Activated CD8-positive, alpha-beta T cell treated with anti-CD3 and anti-CD28 coated beads for 36 hours (primary cell): ENCODE results near the gene LIPE. TPM values are rescaled to one million over a fixed set of nuclear protein-coding genes. Genes with fewer than 3 reads are reported as not detected.

Experiments
- ATAC-seq: fragments of 200-7000 bp; cut with Tn5 transposase; one replicate; pipeline ENCODE4 v1.10.0; 2021; ENCODE audit warnings: mild to moderate bottlenecking, moderate library complexity
- CTCF ChIA-PET: fragments of 350-600 bp; sonication (Branson Sonifier 250); formaldehyde crosslinking; loops from one replicate; lab custom pipeline; 2021; ENCODE audit warnings: antibody characterized with exemption; lab: Charles Lee
- POLR2A ChIA-PET: fragments of 350-600 bp; sonication (Branson Sonifier 250); formaldehyde crosslinking; loops from one replicate; lab custom pipeline; 2021; ENCODE audit warnings: antibody characterized with exemption; lab: Charles Lee
- DNase-seq: peaks from one replicate; pipeline ENCODE4 v3.0.0-alpha.2; 2020
- H3K27ac Mint-ChIP-seq: one replicate; pipeline ENCODE4 v1.8.0; 2021; ENCODE audit warnings: mild to moderate bottlenecking, mixed read lengths
- H3K27me3 Mint-ChIP-seq: one replicate; pipeline ENCODE4 v1.8.0; 2021; ENCODE audit warnings: mixed read lengths
- H3K36me3 Mint-ChIP-seq: one replicate; pipeline ENCODE4 v1.8.0; 2021; ENCODE audit warnings: low read depth, mixed read lengths
- H3K4me1 Mint-ChIP-seq: one replicate; pipeline ENCODE4 v1.8.0; 2021; ENCODE audit warnings: low read depth, mixed read lengths
- H3K4me3 Mint-ChIP-seq: one replicate; pipeline ENCODE4 v1.8.0; 2021; ENCODE audit warnings: mild to moderate bottlenecking, moderate library complexity, mixed read lengths
- H3K9me3 Mint-ChIP-seq: one replicate; pipeline ENCODE4 v1.8.0; 2021; ENCODE audit warnings: mixed read lengths
- intact Hi-C: fragments of 100-400 bp; cut with micrococcal nuclease; formaldehyde crosslinking; loops from one replicate; pipeline ENCODE4 v1.10.0; 2022
- total RNA-seq, 2 experiments: library from RNA; stranded (reverse); gene quantifications; one replicate each; pipeline ENCODE4 v1.2.3, GENCODE V29; 2021
- TF ChIP-seq, protein P1 (sequence below): fragments of 200-600 bp; IDR thresholded peaks from one replicate; pipeline ENCODE4 v1.8.0; 2022; ENCODE audit warnings: antibody characterized with exemption, mild to moderate bottlenecking

The LIPE gene
- total RNA-seq, 2 experiments from 2014 or later, result 28.4 to 34.3 TPM

DNA sequence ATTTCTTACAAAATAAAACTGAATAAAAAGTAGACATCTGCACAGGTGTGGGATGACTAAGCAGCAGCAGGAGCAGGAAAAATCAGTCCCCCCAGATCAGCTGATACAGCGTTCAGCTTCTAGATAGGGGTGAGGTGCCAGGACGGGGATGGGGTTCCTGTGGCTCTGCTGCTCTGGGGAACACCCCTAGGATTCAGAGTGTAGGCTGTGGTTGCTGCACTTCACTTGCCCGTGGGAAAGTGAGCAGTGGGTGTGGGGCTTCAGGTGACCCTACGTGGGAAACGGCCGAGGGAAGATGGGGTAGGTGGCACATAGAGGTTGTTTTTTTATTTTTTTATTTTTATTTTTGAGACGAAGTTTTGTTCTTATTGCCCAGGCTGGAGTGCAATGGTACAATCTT is 18.8 kb upstream of the LIPE start:
- Mint-ChIP-seq H3K4me1 (peaks cover 6% of the 10 kb centered on the region), H3K27ac (no peak overlapping the region), H3K27me3 (no peaks in the 10 kb centered on the region), H3K4me3 (no peak overlapping the region), H3K9me3 (no peaks in the 10 kb centered on the region), H3K36me3 (no peaks in the 10 kb centered on the region)
- no peak for DNase-seq
- TF ChIP-seq, protein P1, sequence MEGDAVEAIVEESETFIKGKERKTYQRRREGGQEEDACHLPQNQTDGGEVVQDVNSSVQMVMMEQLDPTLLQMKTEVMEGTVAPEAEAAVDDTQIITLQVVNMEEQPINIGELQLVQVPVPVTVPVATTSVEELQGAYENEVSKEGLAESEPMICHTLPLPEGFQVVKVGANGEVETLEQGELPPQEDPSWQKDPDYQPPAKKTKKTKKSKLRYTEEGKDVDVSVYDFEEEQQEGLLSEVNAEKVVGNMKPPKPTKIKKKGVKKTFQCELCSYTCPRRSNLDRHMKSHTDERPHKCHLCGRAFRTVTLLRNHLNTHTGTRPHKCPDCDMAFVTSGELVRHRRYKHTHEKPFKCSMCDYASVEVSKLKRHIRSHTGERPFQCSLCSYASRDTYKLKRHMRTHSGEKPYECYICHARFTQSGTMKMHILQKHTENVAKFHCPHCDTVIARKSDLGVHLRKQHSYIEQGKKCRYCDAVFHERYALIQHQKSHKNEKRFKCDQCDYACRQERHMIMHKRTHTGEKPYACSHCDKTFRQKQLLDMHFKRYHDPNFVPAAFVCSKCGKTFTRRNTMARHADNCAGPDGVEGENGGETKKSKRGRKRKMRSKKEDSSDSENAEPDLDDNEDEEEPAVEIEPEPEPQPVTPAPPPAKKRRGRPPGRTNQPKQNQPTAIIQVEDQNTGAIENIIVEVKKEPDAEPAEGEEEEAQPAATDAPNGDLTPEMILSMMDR, result no peak
- intact Hi-C loops, result no loop called here
- ChIA-PET CTCF (interaction anchor here (0.9 to 2.0 kb wide), 4 partner anchors 9 to 83 kb away, joined by 3 to 12 read pairs (median 4); partner anchors contain the start of gene CEACAM1), POLR2A (interaction anchor here (0.6 to 0.9 kb wide), 2 partner anchors 71 to 84 kb away, joined by 3 read pairs; no protein-coding TSS in a partner anchor)
- ATAC-seq, result no peak

DNA sequence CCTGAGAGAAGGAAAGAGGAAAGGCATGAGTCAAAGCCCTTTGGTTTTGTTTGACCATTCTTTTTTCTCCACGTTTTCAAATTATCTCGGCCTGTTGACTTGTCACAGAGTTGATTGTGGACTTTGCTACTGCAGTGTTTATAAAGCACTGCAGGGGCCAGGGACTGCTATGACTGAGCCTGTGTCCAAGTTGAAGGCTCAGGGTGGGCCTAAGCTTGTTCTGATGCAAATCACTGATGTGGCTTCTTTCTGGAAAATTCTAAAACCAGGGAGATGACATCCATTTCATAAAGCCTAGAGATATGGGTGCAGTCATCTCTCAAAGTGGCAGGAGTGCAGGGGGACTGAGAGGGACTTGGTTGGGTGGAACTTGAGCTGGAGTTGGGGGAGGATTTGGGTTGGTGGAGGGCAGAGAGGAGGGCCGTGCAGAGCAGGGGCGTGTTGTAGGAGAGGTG is 16.8 kb upstream of the LIPE start:
- TF ChIP-seq, protein P1, result no peak
- ChIA-PET CTCF (interaction anchor here (1.7 kb wide), 1 partner anchor 10 kb away, joined by 6 read pairs; no protein-coding TSS in a partner anchor), POLR2A (no interaction called here)
- H3K4me3 Mint-ChIP-seq, result no peak overlapping the region
- peaks cover 14% of the 10 kb centered on the region for H3K4me1 Mint-ChIP-seq
- intact Hi-C loops, result no loop called here
- ATAC-seq (no peak), DNase-seq (no peak)
- H3K27me3 Mint-ChIP-seq, result no peaks in the 10 kb centered on the region
- H3K9me3 Mint-ChIP-seq, result no peaks in the 10 kb centered on the region
- no peak overlapping the region for H3K27ac Mint-ChIP-seq
- no peaks in the 10 kb centered on the region for H3K36me3 Mint-ChIP-seq

DNA sequence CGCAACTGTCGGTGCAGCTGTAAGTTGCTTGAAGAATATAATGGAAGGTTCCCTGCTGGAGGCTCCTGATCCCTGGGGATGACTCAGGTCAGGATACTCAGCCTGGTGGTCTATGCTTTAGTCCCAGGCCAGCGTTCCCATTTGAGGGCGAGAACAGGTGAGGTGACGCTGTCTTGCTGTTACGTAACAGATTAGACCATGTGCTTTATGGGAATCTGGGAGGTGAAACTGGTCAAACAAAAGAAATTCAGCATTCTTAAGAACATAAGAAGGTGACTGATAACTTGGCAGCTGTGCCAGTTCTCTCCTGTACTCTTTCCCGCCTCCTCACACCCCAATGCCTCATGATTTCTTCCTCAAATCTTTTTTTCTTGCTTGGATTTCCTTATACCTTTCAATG is 15.6 kb upstream of the LIPE start, which contains the start of gene CXCL17:
Gene CXCL17, minus strand, starts transcription at position 114 of the 400 bp plus-strand sequence. CDS start 114 bp downstream, outside the sequence.
- TF ChIP-seq, protein P1, result no peak
- POLR2A ChIA-PET, result interaction anchor here (1.0 kb wide), 1 partner anchor 19 kb away, joined by 3 read pairs; no protein-coding TSS in a partner anchor
- no peaks in the 10 kb centered on the region for H3K27me3 Mint-ChIP-seq
- ATAC-seq (no peak), DNase-seq (no peak)
- H3K4me3 Mint-ChIP-seq, result no peak within 1 kb of the TSS
- intact Hi-C loops, result no loop called here
- no peaks in the 10 kb centered on the region for H3K36me3 Mint-ChIP-seq
- no peak within 1 kb of the TSS for H3K27ac Mint-ChIP-seq
- CTCF ChIA-PET, result interaction anchor here (1.9 to 3.5 kb wide), 2 partner anchors 22 to 87 kb away, joined by 9 to 44 read pairs; partner anchors contain the start of gene CEACAM1
- H3K4me1 Mint-ChIP-seq, result peaks cover 18% of the 10 kb centered on the region
- no peaks in the 10 kb centered on the region for H3K9me3 Mint-ChIP-seq

DNA sequence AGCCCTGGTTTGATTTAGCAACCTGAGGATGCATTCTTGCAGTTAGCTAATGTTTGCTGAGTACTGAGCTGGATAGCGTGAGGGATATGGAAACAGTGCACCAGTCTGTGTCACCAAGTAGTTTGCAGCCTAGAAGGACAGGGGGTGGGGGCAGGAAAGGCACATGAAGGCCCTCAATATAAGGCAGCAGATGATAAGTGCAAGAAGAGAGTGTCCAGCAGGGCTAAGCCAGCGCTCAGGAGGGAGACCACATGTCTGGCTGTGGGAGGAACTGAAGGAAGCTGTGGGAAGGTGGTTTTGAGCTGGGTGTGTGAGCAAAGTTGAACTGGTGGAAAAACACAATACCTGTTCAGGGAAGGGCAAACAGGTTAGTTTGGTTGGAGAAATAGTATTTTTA is 13.9 kb upstream of the LIPE start:
- no peaks in the 10 kb centered on the region for H3K9me3 Mint-ChIP-seq
- ATAC-seq (peak; percentile 27), DNase-seq (peak; percentile 30)
- intact Hi-C loops, result no loop called here
- TF ChIP-seq, protein P1, result no peak
- no peaks in the 10 kb centered on the region for H3K27me3 Mint-ChIP-seq
- CTCF ChIA-PET, result interaction anchor here (0.8 to 3.5 kb wide), 32 partner anchors 8 to 406 kb away, joined by 3 to 61 read pairs (median 4); partner anchors contain the start of genes CEACAM1 and LIPE
- H3K4me3 Mint-ChIP-seq, result no peak overlapping the region
- H3K4me1 Mint-ChIP-seq, result peaks cover 18% of the 10 kb centered on the region
- H3K27ac Mint-ChIP-seq, result no peak overlapping the region
- POLR2A ChIA-PET, result interaction anchor here (1.6 to 2.1 kb wide), 2 partner anchors 9 to 14 kb away, joined by 5 to 8 read pairs; no protein-coding TSS in a partner anchor
- no peaks in the 10 kb centered on the region for H3K36me3 Mint-ChIP-seq
